ENCODE data around the gene RB1. TPM values are rescaled to one million over a fixed set of nuclear protein-coding genes. Genes with fewer than 3 reads are reported as not detected.

Gene RB1
- total and polyA plus RNA-seq, 9 of the 15 experiments (the other 6 are each of a cell fraction or from before 2014, with no cell fraction given) = 5.0 to 23.8 (median 17.9) TPM

- TF ChIP-seq CBFA2T3 (IDR thresholded peaks at IDR 0.05) = peak; percentile 21; the same call in 1 of the 2 replicates
- peak; percentile 30; the same call in 1 of the 2 replicates for TF ChIP-seq PHF8 (IDR thresholded peaks at IDR 0.05; ENCODE audit: borderline replicate concordance, low read length)
- no peak for TF ChIP-seq SRSF9 (IDR thresholded peaks at IDR 0.05; ENCODE audit: borderline replicate concordance, low read depth, low read length)
- no peak for TF ChIP-seq HES1 (IDR thresholded peaks at IDR 0.05; ENCODE audit: low read depth)
- no peak for TF ChIP-seq ZNF318 (IDR thresholded peaks at IDR 0.05; ENCODE audit: borderline replicate concordance in 1 of 2, low read depth in 1 of 2)
- no peak for TF ChIP-seq ZNF609 (CRISPR knock-in tag; IDR thresholded peaks at IDR 0.05; ENCODE audit: borderline replicate concordance)
- TF ChIP-seq HMGN3 (IDR thresholded peaks at IDR 0.05; ENCODE audit: borderline replicate concordance, extremely low read depth, insufficient read length, low read depth, low read length) = no peak
- TF ChIP-seq ZNF146 (CRISPR knock-in tag; IDR thresholded peaks at IDR 0.05; ENCODE audit: unreplicated experiment) = no peak
- TF ChIP-seq PTBP1 (IDR thresholded peaks at IDR 0.05; ENCODE audit: low read depth, low read length) = no peak
- peak; percentile 15; the same call in 1 of the 2 replicates for TF ChIP-seq ESRRA (IDR thresholded peaks at IDR 0.05; ENCODE audit: borderline replicate concordance, low read depth)
- TF ChIP-seq ZNF707 (CRISPR knock-in tag; conservative IDR thresholded peaks at IDR 0.05) = no peak
- no peak for TF ChIP-seq YY1 (IDR thresholded peaks at IDR 0.05; ENCODE audit: borderline replicate concordance in 1 of 3, control insufficient read depth in 1 of 3, extremely low read depth in 1 of 3, insufficient read depth in 3 of 3, insufficient read length in 1 of 3, insufficient replicate concordance in 2 of 3, low read depth in 1 of 3, low read length in 2 of 3)
These were observed 189.0 kb downstream of the RB1 start (continued) for GRCh38 chr13:48492470-48493065.

Measured in K562 (cell line).